AG09319 (cell line): ENCODE measurements around the gene VCAN.

Experiments
- DNase-seq: peaks from one replicate; pipeline ENCODE4 v3.0.0-alpha.2; 2010; ENCODE audit warnings: low read depth; ENCODE audit errors: extremely low read depth
- TF ChIP-seq, protein P1 (sequence below): IDR thresholded peaks from 2 replicates; pipeline ENCODE4 v1.5.1; 2011; ENCODE audit warnings: low read depth, mild to moderate bottlenecking, inconsistent platforms, low read length, moderate library complexity

The VCAN gene

GRCh38 chr5:83551821-83552220 is 80.3 kb downstream of the VCAN start:
- TF ChIP-seq, protein P1, sequence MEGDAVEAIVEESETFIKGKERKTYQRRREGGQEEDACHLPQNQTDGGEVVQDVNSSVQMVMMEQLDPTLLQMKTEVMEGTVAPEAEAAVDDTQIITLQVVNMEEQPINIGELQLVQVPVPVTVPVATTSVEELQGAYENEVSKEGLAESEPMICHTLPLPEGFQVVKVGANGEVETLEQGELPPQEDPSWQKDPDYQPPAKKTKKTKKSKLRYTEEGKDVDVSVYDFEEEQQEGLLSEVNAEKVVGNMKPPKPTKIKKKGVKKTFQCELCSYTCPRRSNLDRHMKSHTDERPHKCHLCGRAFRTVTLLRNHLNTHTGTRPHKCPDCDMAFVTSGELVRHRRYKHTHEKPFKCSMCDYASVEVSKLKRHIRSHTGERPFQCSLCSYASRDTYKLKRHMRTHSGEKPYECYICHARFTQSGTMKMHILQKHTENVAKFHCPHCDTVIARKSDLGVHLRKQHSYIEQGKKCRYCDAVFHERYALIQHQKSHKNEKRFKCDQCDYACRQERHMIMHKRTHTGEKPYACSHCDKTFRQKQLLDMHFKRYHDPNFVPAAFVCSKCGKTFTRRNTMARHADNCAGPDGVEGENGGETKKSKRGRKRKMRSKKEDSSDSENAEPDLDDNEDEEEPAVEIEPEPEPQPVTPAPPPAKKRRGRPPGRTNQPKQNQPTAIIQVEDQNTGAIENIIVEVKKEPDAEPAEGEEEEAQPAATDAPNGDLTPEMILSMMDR, result no peak
- peak; percentile 64 for DNase-seq

GRCh38 chr5:83552275-83552674 is 80.7 kb downstream of the VCAN start:
- DNase-seq, result no peak
- TF ChIP-seq, protein P1, result no peak

DNA sequence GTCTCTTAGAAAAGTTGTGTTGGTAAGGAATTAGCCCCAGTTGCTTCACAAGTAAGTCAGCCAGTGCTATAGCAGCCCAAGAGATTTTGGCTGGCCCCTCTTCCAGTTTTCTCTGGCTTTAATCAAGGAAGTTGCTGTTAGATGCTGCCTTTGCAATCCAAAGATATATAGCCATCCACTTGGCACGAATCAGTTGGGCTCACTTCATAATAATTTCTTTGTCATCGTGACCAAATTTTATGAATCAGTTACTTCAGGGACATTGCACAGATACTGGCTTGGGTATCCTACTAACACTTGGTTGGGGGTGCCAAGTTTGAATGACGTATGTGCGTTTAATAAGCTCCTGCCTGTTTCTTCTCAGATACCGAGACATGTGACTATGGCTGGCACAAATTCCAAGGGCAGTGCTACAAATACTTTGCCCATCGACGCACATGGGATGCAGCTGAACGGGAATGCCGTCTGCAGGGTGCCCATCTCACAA is 81.5 kb downstream of the VCAN start:
- TF ChIP-seq, protein P1, result no peak
- peak; percentile 55 for DNase-seq

DNA sequence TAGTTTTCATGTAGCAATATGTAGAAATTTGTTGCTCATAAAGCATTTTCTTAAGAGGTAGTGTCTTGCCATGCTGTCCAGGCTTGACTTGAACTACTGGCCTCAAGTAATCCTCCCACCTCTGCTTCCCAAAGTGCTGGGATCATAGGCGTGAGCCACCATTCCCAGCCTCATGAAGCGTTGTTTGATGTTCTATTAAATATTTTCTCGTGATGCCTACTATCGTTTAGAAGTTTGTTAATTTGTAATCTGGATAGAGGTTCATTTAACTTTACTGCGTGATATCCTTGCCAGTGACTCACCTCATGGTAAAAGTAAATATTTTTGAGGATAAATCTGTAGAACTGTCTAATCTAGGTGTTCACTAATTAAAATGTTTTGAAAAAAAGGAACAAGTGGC is 82.6 kb downstream of the VCAN start:
- TF ChIP-seq, protein P1, result no peak
- DNase-seq, result no peak

- DNase-seq, result no peak
- TF ChIP-seq, protein P1, result no peak
Measured at GRCh38 chr5:83554686-83555085, 83.1 kb downstream of the VCAN start.

- DNase-seq, result no peak
- TF ChIP-seq, protein P1, result no peak
Measured at GRCh38 chr5:83555263-83555662, 83.7 kb downstream of the VCAN start.

GRCh38 chr5:83556190-83556589 is 84.6 kb downstream of the VCAN start:
- TF ChIP-seq, protein P1, result no peak
- DNase-seq, result no peak
